ENCODE results near the gene ANKH. TPM values are rescaled to one million over a fixed set of nuclear protein-coding genes. Genes with fewer than 3 reads are reported as not detected.

Gene ANKH
- polyA plus RNA-seq, 3 donors: 2.4 to 6.3 (median 3.1) TPM

- Histone ChIP-seq H3K9ac (ENCODE audit: insufficient read depth, low read length, poor library complexity, severe bottlenecking) (no peak overlapping the region), H2AFZ (ENCODE audit: insufficient read depth, low read depth, low read length, poor library complexity, severe bottlenecking) (no peak overlapping the region), H4K20me1 (ENCODE audit: insufficient read depth, low read length) (peaks cover 78% of the 10 kb centered on the region), H3K79me2 (ENCODE audit: insufficient read depth, low read length) (peaks cover 80% of the 10 kb centered on the region), H3K36me3 (replicated peaks in 1 of 2; ENCODE audit: control insufficient read depth in 1 of 2, insufficient read depth in 2 of 2, low read length in 2 of 2) (peaks cover 4 to 15% of the 10 kb centered on the region in 2 donors), H3K27me3 (ENCODE audit: control insufficient read depth in 2 of 2, insufficient read depth in 2 of 2, low read length in 2 of 2) (no peaks in the 10 kb centered on the region), H3K9me3 (replicated peaks in 1 of 2; ENCODE audit: control insufficient read depth in 1 of 2, insufficient read depth in 1 of 2, low read length in 2 of 2) (no peaks in the 10 kb centered on the region), H3K4me2 (replicated peaks; ENCODE audit: extremely low read depth, low read length, poor library complexity, severe bottlenecking) (no peak overlapping the region), H3K4me1 (ENCODE audit: control insufficient read depth in 1 of 2, insufficient read depth in 2 of 2, low read length in 2 of 2) (peaks cover 50 to 61% of the 10 kb centered on the region in 2 donors), H3K4me3 (replicated peaks in 1 of 3; ENCODE audit: low read depth in 2 of 3, low read length in 3 of 3) (no peak overlapping the region), H3K27ac (ENCODE audit: low read depth in 1 of 2, low read length in 2 of 2) (no peak overlapping the region)
- no peaks in the 10 kb centered on the region for H3K9me3 Mint-ChIP-seq
- 100% methylated on average over 1 of the region's 1 CpG for WGBS (ENCODE audit: insufficient coverage)
- intact Hi-C loops (cut with micrococcal nuclease): loop anchor here in 1 of 2 donors (10.0 kb wide), 1 partner anchor 83 kb away; the partner anchor contains the start of gene OTULINL
- H3K27ac Mint-ChIP-seq: peak overlapping the region in 4 of 7 donors; percentile 37 to 87 (median 59)
- H3K27me3 Mint-ChIP-seq (ENCODE audit: low read depth in 3 of 3): peaks cover 0 to 2% (median 2%) of the 10 kb centered on the region in 3 donors
- H3K4me3 Mint-ChIP-seq: no peak overlapping the region
- H3K36me3 Mint-ChIP-seq: peaks cover 12 to 23% of the 10 kb centered on the region in 2 donors
- TF ChIP-seq, protein P1, sequence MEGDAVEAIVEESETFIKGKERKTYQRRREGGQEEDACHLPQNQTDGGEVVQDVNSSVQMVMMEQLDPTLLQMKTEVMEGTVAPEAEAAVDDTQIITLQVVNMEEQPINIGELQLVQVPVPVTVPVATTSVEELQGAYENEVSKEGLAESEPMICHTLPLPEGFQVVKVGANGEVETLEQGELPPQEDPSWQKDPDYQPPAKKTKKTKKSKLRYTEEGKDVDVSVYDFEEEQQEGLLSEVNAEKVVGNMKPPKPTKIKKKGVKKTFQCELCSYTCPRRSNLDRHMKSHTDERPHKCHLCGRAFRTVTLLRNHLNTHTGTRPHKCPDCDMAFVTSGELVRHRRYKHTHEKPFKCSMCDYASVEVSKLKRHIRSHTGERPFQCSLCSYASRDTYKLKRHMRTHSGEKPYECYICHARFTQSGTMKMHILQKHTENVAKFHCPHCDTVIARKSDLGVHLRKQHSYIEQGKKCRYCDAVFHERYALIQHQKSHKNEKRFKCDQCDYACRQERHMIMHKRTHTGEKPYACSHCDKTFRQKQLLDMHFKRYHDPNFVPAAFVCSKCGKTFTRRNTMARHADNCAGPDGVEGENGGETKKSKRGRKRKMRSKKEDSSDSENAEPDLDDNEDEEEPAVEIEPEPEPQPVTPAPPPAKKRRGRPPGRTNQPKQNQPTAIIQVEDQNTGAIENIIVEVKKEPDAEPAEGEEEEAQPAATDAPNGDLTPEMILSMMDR (IDR thresholded peaks at IDR 0.05): no peak
- H3K4me1 Mint-ChIP-seq: peaks cover 75% of the 10 kb centered on the region
- DNase-seq: no peak
Observed at GRCh38 chr5:14667770-14668169, 203.8 kb downstream of the ANKH start.

- Mint-ChIP-seq H3K9me3 (no peaks in the 10 kb centered on the region), H3K27me3 (ENCODE audit: low read depth in 3 of 3) (peaks cover 0 to 2% (median 2%) of the 10 kb centered on the region in 3 donors), H3K4me1 (peaks cover 71% of the 10 kb centered on the region), H3K4me3 (no peak overlapping the region), H3K27ac (peak overlapping the region in 1 of 7 donors; percentile 87), H3K36me3 (peaks cover 10 to 21% of the 10 kb centered on the region in 2 donors)
- Histone ChIP-seq H3K4me1 (ENCODE audit: control insufficient read depth in 1 of 2, insufficient read depth in 2 of 2, low read length in 2 of 2) (peaks cover 46 to 57% of the 10 kb centered on the region in 2 donors), H3K4me3 (replicated peaks in 1 of 3; ENCODE audit: low read depth in 2 of 3, low read length in 3 of 3) (no peak overlapping the region), H4K20me1 (ENCODE audit: insufficient read depth, low read length) (peaks cover 73% of the 10 kb centered on the region), H3K9ac (ENCODE audit: insufficient read depth, low read length, poor library complexity, severe bottlenecking) (no peak overlapping the region), H3K27ac (ENCODE audit: low read depth in 1 of 2, low read length in 2 of 2) (no peak overlapping the region), H3K9me3 (replicated peaks in 1 of 2; ENCODE audit: control insufficient read depth in 1 of 2, insufficient read depth in 1 of 2, low read length in 2 of 2) (no peaks in the 10 kb centered on the region), H3K4me2 (replicated peaks; ENCODE audit: extremely low read depth, low read length, poor library complexity, severe bottlenecking) (no peak overlapping the region), H2AFZ (ENCODE audit: insufficient read depth, low read depth, low read length, poor library complexity, severe bottlenecking) (no peak overlapping the region), H3K27me3 (ENCODE audit: control insufficient read depth in 2 of 2, insufficient read depth in 2 of 2, low read length in 2 of 2) (no peaks in the 10 kb centered on the region), H3K36me3 (replicated peaks in 1 of 2; ENCODE audit: control insufficient read depth in 1 of 2, insufficient read depth in 2 of 2, low read length in 2 of 2) (peaks cover 4 to 15% of the 10 kb centered on the region in 2 donors), H3K79me2 (ENCODE audit: insufficient read depth, low read length) (peaks cover 75% of the 10 kb centered on the region)
- no peak for DNase-seq
- TF ChIP-seq, protein P1 (IDR thresholded peaks at IDR 0.05): no peak
- intact Hi-C loops (cut with micrococcal nuclease): loop anchor here in 1 of 2 donors (10.0 kb wide), 1 partner anchor 82 kb away; the partner anchor contains the start of gene OTULINL
- WGBS (ENCODE audit: insufficient coverage): 92% methylated on average over 4 of the region's 8 CpGs
Observed at GRCh38 chr5:14667290-14667689, 204.3 kb downstream of the ANKH start.
